CD4-positive, alpha-beta T cell (primary cell): ENCODE measurements around the gene ADISSP. TPM values are rescaled to one million over a fixed set of nuclear protein-coding genes. Genes with fewer than 3 reads are reported as not detected.
A peak's percentile ranks its signal among the peaks of the same experiment; 100 is the strongest.

Experiments used
- ATAC-seq: fragments of 200-7000 bp; cut with Tn5 transposase; one replicate; pipeline ENCODE4 v1.10.0; 2022; ENCODE audit warnings: mild to moderate bottlenecking; ENCODE audit not compliant: poor library complexity
- CTCF ChIA-PET: fragments of 350-600 bp; sonication (Branson Sonifier 250); formaldehyde crosslinking; loops from one replicate; lab custom pipeline; 2021; ENCODE audit warnings: antibody characterized with exemption, inconsistent platforms; lab: Charles Lee
- POLR2A ChIA-PET: fragments of 350-600 bp; sonication (Branson Sonifier 250); formaldehyde crosslinking; loops from one replicate; lab custom pipeline; 2021; ENCODE audit warnings: antibody characterized with exemption, inconsistent platforms; lab: Charles Lee
- DNase-seq, 14 experiments: peaks; one replicate each; pipeline ENCODE4 v3.0.0-alpha.2; 2013 to 2020; ENCODE audit warnings: mixed read lengths in 2 of 14
- H3K27ac ChIP-seq, 2 donors: one replicate each; pipeline versions ENCODE4 v1.5.1 to v1.7.0; 2013; ENCODE audit warnings: low read length in 2 of 2, low read depth in 1 of 2, mild to moderate bottlenecking in 1 of 2
- H3K27me3 ChIP-seq, 2 experiments: 1 replicate in 1 of 2; 2 replicates in 1 of 2; pipeline versions ENCODE4 v1.6.1 to v1.7.0; 2013; ENCODE audit warnings: low read length in 2 of 2, control low read depth in 1 of 2, mild to moderate bottlenecking in 1 of 2, moderate library complexity in 1 of 2; ENCODE audit not compliant: insufficient read depth in 2 of 2, control insufficient read depth in 1 of 2
- H3K36me3 ChIP-seq: one replicate; pipeline ENCODE4 v1.6.1; 2013; ENCODE audit warnings: low read length, control low read depth; ENCODE audit not compliant: insufficient read depth
- H3K4me1 ChIP-seq: one replicate; pipeline ENCODE4 v1.6.1; 2013; ENCODE audit warnings: low read length, control low read depth; ENCODE audit not compliant: insufficient read depth
- H3K4me3 ChIP-seq: one replicate; pipeline ENCODE4 v1.5.1; 2013; ENCODE audit warnings: mild to moderate bottlenecking, low read length, moderate library complexity
- H3K9me3 ChIP-seq, 2 experiments: 1 replicate in 1 of 2; 2 replicates in 1 of 2; pipeline versions ENCODE4 v1.6.1 to v1.7.0; 2013; ENCODE audit warnings: low read length in 2 of 2, mild to moderate bottlenecking in 2 of 2, control low read depth in 1 of 2, moderate library complexity in 1 of 2; ENCODE audit not compliant: control insufficient read depth in 1 of 2, insufficient read depth in 1 of 2
- H3K27ac Mint-ChIP-seq: one replicate; pipeline ENCODE4 v1.8.0; 2020; ENCODE audit warnings: mixed read lengths
- H3K27me3 Mint-ChIP-seq: one replicate; pipeline ENCODE4 v1.8.0; 2021; ENCODE audit warnings: mixed read lengths
- H3K36me3 Mint-ChIP-seq: one replicate; pipeline ENCODE4 v1.8.0; 2021; ENCODE audit warnings: low read depth, mixed read lengths
- H3K4me1 Mint-ChIP-seq: one replicate; pipeline ENCODE4 v1.8.0; 2021; ENCODE audit warnings: low read depth, mixed read lengths
- H3K4me3 Mint-ChIP-seq: one replicate; pipeline ENCODE4 v1.8.0; 2020; ENCODE audit warnings: mild to moderate bottlenecking, mixed read lengths
- H3K9me3 Mint-ChIP-seq: one replicate; pipeline ENCODE4 v1.8.0; 2020; ENCODE audit warnings: mixed read lengths
- intact Hi-C, 2 experiments: fragments of 100-400 bp; cut with DNase I in 1 of 2; cut with micrococcal nuclease in 1 of 2; formaldehyde crosslinking; loops; one replicate each; pipeline versions ENCODE4 v1.15.1 to v1.9.0; 2023 to 2025; cut with DNase I, micrococcal nuclease
- total RNA-seq, 174 experiments: library from RNA in 2 of 174; stranded (reverse) in 2 of 174; gene quantifications; one replicate each; pipeline ENCODE4 v1.2.3 and lab custom pipeline; 2021 to 2026
- TF ChIP-seq, protein P1 (sequence below): fragments of 200-600 bp; IDR thresholded peaks from one replicate; pipeline ENCODE4 v1.8.0; 2022; ENCODE audit warnings: antibody characterized with exemption, mild to moderate bottlenecking

ADISSP gene
- total RNA-seq, 2 experiments from 2014 or later = 11.2 to 11.6 TPM

DNA sequence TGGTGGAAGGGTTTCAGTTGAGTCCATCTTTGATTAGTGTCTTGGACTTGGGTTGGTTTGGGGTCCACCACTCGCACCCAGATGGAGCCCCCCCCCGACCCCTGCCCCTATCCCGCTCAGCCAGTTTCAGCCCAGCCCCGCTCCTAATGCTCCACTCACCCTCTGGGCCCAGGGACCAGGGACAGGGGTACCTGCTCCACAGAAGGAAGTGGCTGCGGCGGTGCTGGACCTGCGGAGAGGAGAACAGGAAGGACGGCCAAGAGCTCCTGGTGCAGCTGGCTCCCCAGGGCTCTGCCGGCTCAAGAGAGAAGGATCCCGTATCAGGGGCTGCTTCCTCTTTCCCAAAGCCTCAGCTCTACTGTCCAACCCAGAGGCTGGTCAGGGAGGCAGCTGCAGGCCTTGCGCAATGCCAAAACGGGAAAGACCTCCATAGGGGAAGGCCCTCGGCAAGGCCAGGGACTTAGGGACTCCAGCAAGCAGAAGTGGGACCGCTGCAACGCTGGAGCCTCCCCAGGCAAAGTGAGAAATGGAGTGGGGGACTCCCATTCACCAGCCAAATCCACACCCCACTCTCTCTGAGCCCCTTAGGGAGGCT lies 55.2 kb downstream of the ADISSP start, which contains the start of gene SIGLEC1:
Gene SIGLEC1, minus strand, starts transcription at position 322 of the 595 bp plus-strand sequence. CDS start 5,472 bp downstream, outside the sequence.
- Histone ChIP-seq H3K27me3 (no peaks in the 10 kb centered on the region), H3K9me3 (no peaks in the 10 kb centered on the region), H3K4me1 (peaks cover 5% of the 10 kb centered on the region), H3K27ac (no peak within 1 kb of the TSS), H3K4me3 (no peak within 1 kb of the TSS), H3K36me3 (no peaks in the 10 kb centered on the region)
- TF ChIP-seq, protein P1, sequence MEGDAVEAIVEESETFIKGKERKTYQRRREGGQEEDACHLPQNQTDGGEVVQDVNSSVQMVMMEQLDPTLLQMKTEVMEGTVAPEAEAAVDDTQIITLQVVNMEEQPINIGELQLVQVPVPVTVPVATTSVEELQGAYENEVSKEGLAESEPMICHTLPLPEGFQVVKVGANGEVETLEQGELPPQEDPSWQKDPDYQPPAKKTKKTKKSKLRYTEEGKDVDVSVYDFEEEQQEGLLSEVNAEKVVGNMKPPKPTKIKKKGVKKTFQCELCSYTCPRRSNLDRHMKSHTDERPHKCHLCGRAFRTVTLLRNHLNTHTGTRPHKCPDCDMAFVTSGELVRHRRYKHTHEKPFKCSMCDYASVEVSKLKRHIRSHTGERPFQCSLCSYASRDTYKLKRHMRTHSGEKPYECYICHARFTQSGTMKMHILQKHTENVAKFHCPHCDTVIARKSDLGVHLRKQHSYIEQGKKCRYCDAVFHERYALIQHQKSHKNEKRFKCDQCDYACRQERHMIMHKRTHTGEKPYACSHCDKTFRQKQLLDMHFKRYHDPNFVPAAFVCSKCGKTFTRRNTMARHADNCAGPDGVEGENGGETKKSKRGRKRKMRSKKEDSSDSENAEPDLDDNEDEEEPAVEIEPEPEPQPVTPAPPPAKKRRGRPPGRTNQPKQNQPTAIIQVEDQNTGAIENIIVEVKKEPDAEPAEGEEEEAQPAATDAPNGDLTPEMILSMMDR = no peak
- intact Hi-C loops = loop anchor here in 1 of 2 experiments (5.0 kb wide), 1 partner anchor 150 kb away; no protein-coding TSS in a partner anchor
- DNase-seq = peak in 3 of 14 experiments; percentile 20 to 72 (median 68)
- Mint-ChIP-seq H3K4me3 (no peak within 1 kb of the TSS), H3K4me1 (no peaks in the 10 kb centered on the region), H3K27ac (no peak within 1 kb of the TSS), H3K27me3 (peaks cover 17% of the 10 kb centered on the region), H3K36me3 (no peaks in the 10 kb centered on the region), H3K9me3 (no peaks in the 10 kb centered on the region)
- POLR2A ChIA-PET = no interaction called here
- ATAC-seq = no peak
- CTCF ChIA-PET = no interaction called here

DNA sequence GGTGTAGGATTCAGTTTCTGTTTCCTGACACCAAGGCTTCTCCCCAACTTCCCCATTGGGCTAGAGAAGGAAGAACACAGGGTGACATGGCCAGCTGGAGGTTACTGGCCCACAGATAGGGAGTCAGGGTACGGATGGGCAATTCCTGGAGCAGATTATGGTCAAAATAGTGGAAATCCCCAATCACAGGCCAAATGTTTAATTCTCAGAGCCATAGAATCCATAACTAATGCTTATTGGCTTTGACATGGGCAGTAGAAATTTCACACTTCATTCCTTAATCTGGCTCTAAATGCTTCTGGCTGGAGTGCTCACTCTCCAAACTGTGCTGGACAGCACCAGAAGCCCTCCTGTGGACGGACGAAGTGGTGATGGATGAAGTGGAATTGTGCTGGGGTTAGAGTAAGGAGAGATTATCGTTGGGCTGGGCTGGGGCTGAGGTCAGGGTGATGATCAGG lies 56.0 kb downstream of the ADISSP start:
- Mint-ChIP-seq H3K36me3 (no peaks in the 10 kb centered on the region), H3K27me3 (peaks cover 12% of the 10 kb centered on the region), H3K4me3 (no peak overlapping the region), H3K9me3 (no peaks in the 10 kb centered on the region), H3K27ac (no peak overlapping the region), H3K4me1 (no peaks in the 10 kb centered on the region)
- ChIA-PET POLR2A (interaction anchor here (0.6 kb wide), 1 partner anchor 378 kb away, joined by 3 read pairs; no protein-coding TSS in a partner anchor), CTCF (interaction anchor here (0.6 to 1.8 kb wide), 9 partner anchors 9 to 658 kb away, joined by 3 to 18 read pairs (median 4); partner anchors contain the start of gene ADISSP)
- no peak overlapping the region for H3K27ac ChIP-seq
- no peaks in the 10 kb centered on the region for H3K9me3 ChIP-seq
- H3K4me1 ChIP-seq = peaks cover 5% of the 10 kb centered on the region
- ATAC-seq (no peak), DNase-seq (peak in 1 of 14 experiments; percentile 31)
- TF ChIP-seq, protein P1 = no peak
- H3K27me3 ChIP-seq = no peaks in the 10 kb centered on the region
- no peaks in the 10 kb centered on the region for H3K36me3 ChIP-seq
- no peak overlapping the region for H3K4me3 ChIP-seq
- intact Hi-C loops = loop anchor here in 1 of 2 experiments (5.0 kb wide), 1 partner anchor 149 kb away; no protein-coding TSS in a partner anchor

DNA sequence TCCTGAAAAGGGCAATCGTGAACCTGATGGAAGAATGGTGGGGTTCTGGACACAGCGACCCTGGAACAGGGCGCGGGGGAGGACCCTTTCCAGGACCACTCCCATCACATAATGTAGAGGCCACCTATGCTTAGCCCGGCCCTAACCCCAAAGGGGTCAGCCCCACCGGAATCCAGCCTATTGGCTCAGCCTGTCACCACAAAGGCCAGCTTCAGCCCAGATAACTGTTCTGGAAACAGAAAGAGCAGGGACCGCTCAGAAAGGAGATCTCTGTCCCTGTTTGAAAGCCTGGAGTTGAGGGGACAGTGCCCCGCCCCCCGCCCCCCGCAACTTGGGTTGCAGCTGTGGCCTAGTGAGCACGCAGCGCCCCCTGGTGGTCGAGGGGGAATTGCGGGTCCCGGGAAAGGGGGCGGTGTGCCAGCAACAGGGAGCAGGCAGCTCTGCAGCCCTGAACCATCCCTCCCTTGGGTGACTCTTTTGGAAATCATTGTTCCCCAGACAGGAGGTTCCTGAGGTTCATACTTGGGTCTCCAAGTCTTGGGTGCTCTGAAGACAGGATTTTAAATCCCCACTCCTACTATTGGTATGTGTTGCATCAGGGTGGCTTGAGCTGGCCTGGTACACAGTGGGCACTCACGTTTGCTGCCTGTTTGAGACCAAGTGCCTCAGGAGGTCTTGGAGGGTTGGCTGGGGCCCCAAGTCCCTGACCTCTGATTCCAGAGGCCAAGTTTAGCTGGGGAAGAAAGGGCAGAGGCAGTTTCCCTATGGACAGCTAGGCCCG lies 56.7 kb downstream of the ADISSP start:
- TF ChIP-seq, protein P1 = peak; percentile 93
- Histone ChIP-seq H3K9me3 (no peaks in the 10 kb centered on the region), H3K27ac (no peak overlapping the region), H3K4me1 (peaks cover 5% of the 10 kb centered on the region), H3K4me3 (no peak overlapping the region), H3K27me3 (no peaks in the 10 kb centered on the region), H3K36me3 (no peaks in the 10 kb centered on the region)
- Mint-ChIP-seq H3K9me3 (no peaks in the 10 kb centered on the region), H3K4me1 (no peaks in the 10 kb centered on the region), H3K4me3 (no peak overlapping the region), H3K27me3 (peaks cover 8% of the 10 kb centered on the region), H3K36me3 (no peaks in the 10 kb centered on the region), H3K27ac (no peak overlapping the region)
- ATAC-seq = peak; percentile 61
- intact Hi-C loops = loop anchor here in 1 of 2 experiments (5.0 kb wide), 1 partner anchor 149 kb away; no protein-coding TSS in a partner anchor
- CTCF ChIA-PET = interaction anchor here (0.6 to 1.8 kb wide), 10 partner anchors 9 to 657 kb away, joined by 3 to 18 read pairs (median 4); partner anchors contain the start of gene ADISSP
- peak; percentile 50 to 82 (median 70) for DNase-seq
- POLR2A ChIA-PET = interaction anchor here (0.6 kb wide), 1 partner anchor 378 kb away, joined by 3 read pairs; no protein-coding TSS in a partner anchor
